ENCODE measurements around the gene GALNT11.

Gene GALNT11

GRCh38 chr7:152115021-152115718, 89.7 kb downstream of the GALNT11 start:
- TF ChIP-seq TAF1 (IDR thresholded peaks at IDR 0.05; ENCODE audit: borderline replicate concordance, insufficient read depth, low read length): no peak

GRCh38 chr7:152117356-152117755, 91.9 kb downstream of the GALNT11 start:
- TF ChIP-seq FOXP2 (optimal IDR thresholded peaks at IDR 0.05; ENCODE audit: borderline replicate concordance, extremely low read depth, extremely low read length, insufficient read depth) (no peak), TAF1 (IDR thresholded peaks at IDR 0.05; ENCODE audit: borderline replicate concordance, insufficient read depth, low read length) (no peak), REST (IDR thresholded peaks at IDR 0.05; ENCODE audit: insufficient read depth in 1 of 2, low read depth in 2 of 2, low read length in 2 of 2) (no peak), POLR2AphosphoS5 (IDR thresholded peaks at IDR 0.05; ENCODE audit: low read depth, low read length) (no peak)

- TF ChIP-seq FOXP2 (optimal IDR thresholded peaks at IDR 0.05; ENCODE audit: borderline replicate concordance, extremely low read depth, extremely low read length, insufficient read depth) (no peak), REST (IDR thresholded peaks at IDR 0.05; ENCODE audit: insufficient read depth in 1 of 2, low read depth in 2 of 2, low read length in 2 of 2) (no peak), SIN3A (IDR thresholded peaks at IDR 0.05; ENCODE audit: borderline replicate concordance, insufficient read depth, low read length) (no peak), TAF1 (IDR thresholded peaks at IDR 0.05; ENCODE audit: borderline replicate concordance, insufficient read depth, low read length) (no peak), POLR2AphosphoS5 (IDR thresholded peaks at IDR 0.05; ENCODE audit: low read depth, low read length) (no peak)
Measured at GRCh38 chr7:152120210-152120609, 94.7 kb downstream of the GALNT11 start.

DNA sequence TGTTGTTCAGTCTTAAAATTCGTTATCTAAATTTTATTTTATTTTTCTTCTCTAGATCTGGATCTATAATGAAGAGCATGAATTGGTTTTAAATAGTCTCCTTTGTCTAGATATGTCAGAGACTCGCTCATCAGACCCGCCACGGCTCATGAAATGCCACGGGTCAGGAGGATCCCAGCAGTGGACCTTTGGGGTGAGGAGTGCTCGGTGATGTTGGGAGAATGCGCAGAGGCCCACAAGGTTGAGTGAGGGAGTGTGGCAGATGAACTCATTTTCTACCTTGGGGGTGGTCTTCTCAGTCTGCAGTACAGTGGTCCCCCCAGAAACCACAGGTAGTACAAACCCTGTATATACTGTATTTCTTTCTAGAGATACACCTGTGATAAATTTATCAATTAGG, 95.3 kb downstream of the GALNT11 start:
- TF ChIP-seq REST (IDR thresholded peaks at IDR 0.05; ENCODE audit: insufficient read depth in 1 of 2, low read depth in 2 of 2, low read length in 2 of 2): no peak
- no peak for TF ChIP-seq TAF1 (IDR thresholded peaks at IDR 0.05; ENCODE audit: borderline replicate concordance, insufficient read depth, low read length)
- no peak for TF ChIP-seq POLR2AphosphoS5 (IDR thresholded peaks at IDR 0.05; ENCODE audit: low read depth, low read length)
- TF ChIP-seq SIN3A (IDR thresholded peaks at IDR 0.05; ENCODE audit: borderline replicate concordance, insufficient read depth, low read length): no peak

DNA sequence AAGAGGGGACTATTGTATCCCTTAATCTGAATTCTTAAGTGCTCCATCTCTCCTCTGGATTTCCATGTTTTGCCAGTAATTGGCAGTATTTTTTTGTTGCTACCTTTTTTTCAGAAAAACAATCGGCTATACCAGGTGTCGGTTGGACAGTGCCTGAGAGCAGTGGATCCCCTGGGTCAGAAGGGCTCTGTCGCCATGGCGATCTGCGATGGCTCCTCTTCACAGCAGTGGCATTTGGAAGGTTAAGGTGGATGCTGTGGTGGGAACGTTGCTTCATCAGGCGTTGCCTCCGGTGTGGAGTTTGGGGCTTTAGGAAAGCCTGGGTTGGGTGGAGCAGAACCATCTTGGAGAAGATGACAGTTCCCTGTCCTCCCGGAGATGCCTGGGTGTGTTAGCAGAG, 96.0 kb downstream of the GALNT11 start:
- TF ChIP-seq FOXP2 (optimal IDR thresholded peaks at IDR 0.05; ENCODE audit: borderline replicate concordance, extremely low read depth, extremely low read length, insufficient read depth) (no peak), TAF1 (IDR thresholded peaks at IDR 0.05; ENCODE audit: borderline replicate concordance, insufficient read depth, low read length) (no peak), POLR2AphosphoS5 (IDR thresholded peaks at IDR 0.05; ENCODE audit: low read depth, low read length) (no peak), SIN3A (IDR thresholded peaks at IDR 0.05; ENCODE audit: borderline replicate concordance, insufficient read depth, low read length) (no peak), REST (IDR thresholded peaks at IDR 0.05; ENCODE audit: insufficient read depth in 1 of 2, low read depth in 2 of 2, low read length in 2 of 2) (no peak)

All from PFSK-1 (cell line).